ENCODE results near the gene SCPEP1.
"Not testable (repeated sequence)": the region's sequence is repeated elsewhere in the genome, so short reads cannot be mapped to it uniquely, and the experiment has no call there.

Gene SCPEP1

GRCh38 chr17:56965241-56965640 lies 12.7 kb upstream of the SCPEP1 start:
- DNase-seq, result not testable (repeated sequence)

GRCh38 chr17:56965681-56966080 lies 12.2 kb upstream of the SCPEP1 start:
- not testable (repeated sequence) for DNase-seq

GRCh38 chr17:56966338-56966737 lies 11.6 kb upstream of the SCPEP1 start:
- DNase-seq, result no peak

GRCh38 chr17:56970974-56971373 lies 7.0 kb upstream of the SCPEP1 start:
- no peak for DNase-seq

GRCh38 chr17:56972111-56972730 lies 5.7 kb upstream of the SCPEP1 start:
- no peak for DNase-seq

GRCh38 chr17:56973520-56973919 lies 4.4 kb upstream of the SCPEP1 start:
- no peak for DNase-seq

GRCh38 chr17:56974055-56974454 lies 3.9 kb upstream of the SCPEP1 start:
- DNase-seq, result no peak

GRCh38 chr17:56975656-56976055 lies 2.3 kb upstream of the SCPEP1 start:
- DNase-seq, result no peak

- no peak for DNase-seq
These were observed 856 bp upstream of the SCPEP1 start for GRCh38 chr17:56976941-56977608.

GRCh38 chr17:56978441-56979090 lies 635 bp downstream of the SCPEP1 start:
- peak in 2 of 51 donors; percentile 17 to 68 for DNase-seq

GRCh38 chr17:56979091-56979480 lies 1.2 kb downstream of the SCPEP1 start:
- DNase-seq, result peak in 1 of 51 donors; percentile 13

GRCh38 chr17:56980526-56980925 lies 2.6 kb downstream of the SCPEP1 start:
- not testable (repeated sequence) for DNase-seq

GRCh38 chr17:56982312-56982711 lies 4.4 kb downstream of the SCPEP1 start:
- DNase-seq, result no peak

- no peak for DNase-seq
These were observed 5.4 kb downstream of the SCPEP1 start for GRCh38 chr17:56983366-56983765.

GRCh38 chr17:56985371-56986162 lies 7.6 kb downstream of the SCPEP1 start:
- DNase-seq, result no peak

GRCh38 chr17:56987283-56987834 lies 9.4 kb downstream of the SCPEP1 start:
- DNase-seq, result no peak

- DNase-seq, result no peak
These were observed 11.1 kb downstream of the SCPEP1 start for GRCh38 chr17:56988901-56989572.

GRCh38 chr17:56992364-56992763 lies 14.4 kb downstream of the SCPEP1 start:
- DNase-seq, result no peak

- DNase-seq, result no peak
These were observed 16.3 kb downstream of the SCPEP1 start for GRCh38 chr17:56994009-56994792.

- DNase-seq, result no peak
These were observed 17.8 kb downstream of the SCPEP1 start for GRCh38 chr17:56995766-56996165.
